Uterus (tissue), 2 donors: ENCODE data around the gene GPR62.

Experiments used
- POLR2A ChIP-seq, 2 donors: fragments of 450-650 bp; IDR thresholded peaks; one replicate each; pipeline ENCODE4 v1.6.1; 2016; ENCODE audit warnings: antibody characterized with exemption in 2 of 2, mild to moderate bottlenecking in 1 of 2, moderate library complexity in 1 of 2
- TF ChIP-seq, protein P1 (sequence below), 4 experiments: fragments of 200-600 bp in 2 of 4; fragments of 450-650 bp in 2 of 4; sonication (generic) in 2 of 4; IDR thresholded peaks; one replicate each; pipeline ENCODE4 v1.5.1; 2016 to 2019; ENCODE audit warnings: antibody characterized with exemption in 4 of 4, mild to moderate bottlenecking in 2 of 4, moderate library complexity in 1 of 4

DNA sequence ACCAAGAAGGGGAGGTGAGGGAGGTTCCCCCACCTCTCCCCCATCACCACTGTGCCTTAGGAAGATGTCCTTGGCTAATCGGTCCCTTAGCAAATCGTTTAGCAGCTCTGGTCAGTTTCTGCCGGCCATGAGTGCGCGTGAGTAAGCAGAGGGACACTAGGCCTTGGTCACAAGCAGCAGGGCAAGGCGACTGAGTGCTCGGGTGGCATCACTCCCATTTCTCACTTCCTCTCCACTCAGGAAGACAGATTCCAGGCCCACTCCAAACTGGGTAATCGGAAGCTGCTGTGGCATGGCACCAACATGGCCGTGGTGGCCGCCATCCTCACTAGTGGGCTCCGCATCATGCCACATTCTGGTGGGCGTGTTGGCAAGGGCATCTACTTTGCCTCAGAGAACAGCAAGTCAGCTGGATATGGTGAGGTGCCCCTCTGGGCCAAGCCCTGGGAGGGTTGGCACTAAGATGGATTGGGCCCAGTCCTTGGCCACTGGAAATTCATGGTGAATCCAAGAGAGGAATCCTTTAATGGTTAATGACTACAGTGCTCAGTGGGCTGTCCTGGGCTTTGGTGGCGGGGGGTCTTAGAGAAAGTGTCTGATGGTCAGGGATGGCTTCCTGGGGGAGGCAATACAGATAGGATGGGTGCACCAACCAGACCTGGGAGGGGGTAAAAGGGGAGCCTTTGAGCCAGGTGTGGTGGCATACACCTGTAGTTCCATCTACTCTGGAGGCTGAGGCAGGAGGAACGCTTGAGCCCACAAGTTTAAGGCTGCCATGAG, 9.1 kb upstream of the GPR62 start:
- TF ChIP-seq, protein P1, sequence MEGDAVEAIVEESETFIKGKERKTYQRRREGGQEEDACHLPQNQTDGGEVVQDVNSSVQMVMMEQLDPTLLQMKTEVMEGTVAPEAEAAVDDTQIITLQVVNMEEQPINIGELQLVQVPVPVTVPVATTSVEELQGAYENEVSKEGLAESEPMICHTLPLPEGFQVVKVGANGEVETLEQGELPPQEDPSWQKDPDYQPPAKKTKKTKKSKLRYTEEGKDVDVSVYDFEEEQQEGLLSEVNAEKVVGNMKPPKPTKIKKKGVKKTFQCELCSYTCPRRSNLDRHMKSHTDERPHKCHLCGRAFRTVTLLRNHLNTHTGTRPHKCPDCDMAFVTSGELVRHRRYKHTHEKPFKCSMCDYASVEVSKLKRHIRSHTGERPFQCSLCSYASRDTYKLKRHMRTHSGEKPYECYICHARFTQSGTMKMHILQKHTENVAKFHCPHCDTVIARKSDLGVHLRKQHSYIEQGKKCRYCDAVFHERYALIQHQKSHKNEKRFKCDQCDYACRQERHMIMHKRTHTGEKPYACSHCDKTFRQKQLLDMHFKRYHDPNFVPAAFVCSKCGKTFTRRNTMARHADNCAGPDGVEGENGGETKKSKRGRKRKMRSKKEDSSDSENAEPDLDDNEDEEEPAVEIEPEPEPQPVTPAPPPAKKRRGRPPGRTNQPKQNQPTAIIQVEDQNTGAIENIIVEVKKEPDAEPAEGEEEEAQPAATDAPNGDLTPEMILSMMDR (IDR thresholded peaks at IDR 0.05), result no peak
- TF ChIP-seq POLR2A (IDR thresholded peaks at IDR 0.05), result no peak
